Measurements from ENCODE around the gene ZDHHC13. TPM values are rescaled to one million over a fixed set of nuclear protein-coding genes. Genes with fewer than 3 reads are reported as not detected.

Gene ZDHHC13
- total RNA-seq, 1 experiment from 2014 or later: 20.9 TPM

DNA sequence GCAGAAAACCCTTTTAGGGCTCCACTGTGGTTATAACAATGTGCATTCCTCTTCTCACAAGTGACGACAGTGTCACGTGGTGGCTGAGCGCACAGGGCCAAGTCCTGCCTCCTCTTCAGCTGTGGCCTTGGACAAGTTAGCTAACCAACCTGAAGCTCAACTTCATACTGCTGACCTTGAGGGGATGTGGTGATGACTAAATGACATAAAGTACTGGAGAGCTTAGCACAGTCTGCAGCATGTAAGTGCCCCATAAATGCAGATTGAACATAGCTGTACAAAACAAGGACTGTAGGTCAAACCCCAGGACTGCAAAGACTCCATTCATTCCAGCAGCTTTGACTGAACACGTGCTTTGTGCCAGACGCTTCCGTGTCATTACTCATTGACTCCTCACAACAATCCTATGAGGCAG is 36.4 kb upstream of the ZDHHC13 start (continued):
- TF ChIP-seq, protein P1, sequence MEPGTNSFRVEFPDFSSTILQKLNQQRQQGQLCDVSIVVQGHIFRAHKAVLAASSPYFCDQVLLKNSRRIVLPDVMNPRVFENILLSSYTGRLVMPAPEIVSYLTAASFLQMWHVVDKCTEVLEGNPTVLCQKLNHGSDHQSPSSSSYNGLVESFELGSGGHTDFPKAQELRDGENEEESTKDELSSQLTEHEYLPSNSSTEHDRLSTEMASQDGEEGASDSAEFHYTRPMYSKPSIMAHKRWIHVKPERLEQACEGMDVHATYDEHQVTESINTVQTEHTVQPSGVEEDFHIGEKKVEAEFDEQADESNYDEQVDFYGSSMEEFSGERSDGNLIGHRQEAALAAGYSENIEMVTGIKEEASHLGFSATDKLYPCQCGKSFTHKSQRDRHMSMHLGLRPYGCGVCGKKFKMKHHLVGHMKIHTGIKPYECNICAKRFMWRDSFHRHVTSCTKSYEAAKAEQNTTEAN (CRISPR knock-in tag; IDR thresholded peaks at IDR 0.05): no peak

- ChIA-PET POLR2A (interaction anchor here (0.5 kb wide), 1 partner anchor 191 kb away, joined by 3 read pairs; no protein-coding TSS in a partner anchor), CTCF (interaction anchor here (0.5 to 0.6 kb wide), 2 partner anchors 11 to 327 kb away, joined by 3 read pairs; no protein-coding TSS in a partner anchor)
- peaks cover 4% of the 10 kb centered on the region for H3K27me3 Mint-ChIP-seq (ENCODE audit: low read depth)
- no peak overlapping the region for H3K4me3 Mint-ChIP-seq
- no peak overlapping the region for H3K27ac Mint-ChIP-seq
- peaks cover 10% of the 10 kb centered on the region for H3K9me3 Mint-ChIP-seq
- no peak for DNase-seq (ENCODE audit: low spot score)
- no peak for TF ChIP-seq CREB1 (CRISPR knock-in tag; IDR thresholded peaks at IDR 0.05)
- TF ChIP-seq, protein P2, sequence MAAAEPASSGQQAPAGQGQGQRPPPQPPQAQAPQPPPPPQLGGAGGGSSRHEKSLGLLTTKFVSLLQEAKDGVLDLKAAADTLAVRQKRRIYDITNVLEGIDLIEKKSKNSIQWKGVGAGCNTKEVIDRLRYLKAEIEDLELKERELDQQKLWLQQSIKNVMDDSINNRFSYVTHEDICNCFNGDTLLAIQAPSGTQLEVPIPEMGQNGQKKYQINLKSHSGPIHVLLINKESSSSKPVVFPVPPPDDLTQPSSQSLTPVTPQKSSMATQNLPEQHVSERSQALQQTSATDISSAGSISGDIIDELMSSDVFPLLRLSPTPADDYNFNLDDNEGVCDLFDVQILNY (CRISPR knock-in tag; IDR thresholded peaks at IDR 0.05): no peak
- TF ChIP-seq GRHL2 (CRISPR knock-in tag; IDR thresholded peaks at IDR 0.05; ENCODE audit: insufficient replicate concordance, severe bottlenecking): no peak
- TF ChIP-seq, protein P3, sequence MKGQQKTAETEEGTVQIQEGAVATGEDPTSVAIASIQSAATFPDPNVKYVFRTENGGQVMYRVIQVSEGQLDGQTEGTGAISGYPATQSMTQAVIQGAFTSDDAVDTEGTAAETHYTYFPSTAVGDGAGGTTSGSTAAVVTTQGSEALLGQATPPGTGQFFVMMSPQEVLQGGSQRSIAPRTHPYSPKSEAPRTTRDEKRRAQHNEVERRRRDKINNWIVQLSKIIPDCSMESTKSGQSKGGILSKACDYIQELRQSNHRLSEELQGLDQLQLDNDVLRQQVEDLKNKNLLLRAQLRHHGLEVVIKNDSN (CRISPR knock-in tag; IDR thresholded peaks at IDR 0.05): no peak
- TF ChIP-seq JAZF1 (CRISPR knock-in tag; IDR thresholded peaks at IDR 0.05): no peak
- TF ChIP-seq TEAD1 (CRISPR knock-in tag; IDR thresholded peaks at IDR 0.05): no peak
- TF ChIP-seq, protein P4, sequence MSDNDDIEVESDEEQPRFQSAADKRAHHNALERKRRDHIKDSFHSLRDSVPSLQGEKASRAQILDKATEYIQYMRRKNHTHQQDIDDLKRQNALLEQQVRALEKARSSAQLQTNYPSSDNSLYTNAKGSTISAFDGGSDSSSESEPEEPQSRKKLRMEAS (CRISPR knock-in tag; IDR thresholded peaks at IDR 0.05): no peak
- TF ChIP-seq E2F4 (CRISPR knock-in tag; IDR thresholded peaks at IDR 0.05; ENCODE audit: borderline replicate concordance, low read depth): no peak
- TF ChIP-seq SMAD4 (CRISPR knock-in tag; IDR thresholded peaks at IDR 0.05): no peak
- no peak for TF ChIP-seq ZNF121 (CRISPR knock-in tag; IDR thresholded peaks at IDR 0.05)
- TF ChIP-seq OVOL2 (CRISPR knock-in tag; IDR thresholded peaks at IDR 0.05; ENCODE audit: borderline replicate concordance): no peak
- no peak for TF ChIP-seq ZNF317 (CRISPR knock-in tag; IDR thresholded peaks at IDR 0.05; ENCODE audit: borderline replicate concordance, low read depth)
- TF ChIP-seq EMX1 (CRISPR knock-in tag; IDR thresholded peaks at IDR 0.05): no peak
- TF ChIP-seq ATF6 (CRISPR knock-in tag; IDR thresholded peaks at IDR 0.05): no peak
- no peak for TF ChIP-seq ZNF416 (CRISPR knock-in tag; IDR thresholded peaks at IDR 0.05)
- TF ChIP-seq KAT7 (CRISPR knock-in tag; IDR thresholded peaks at IDR 0.05; ENCODE audit: borderline replicate concordance): no peak
- no peak for TF ChIP-seq NR1H2 (CRISPR knock-in tag; IDR thresholded peaks at IDR 0.05)
- no peak for TF ChIP-seq MXD4 (CRISPR knock-in tag; IDR thresholded peaks at IDR 0.05; ENCODE audit: borderline replicate concordance)
- TF ChIP-seq, protein P5, sequence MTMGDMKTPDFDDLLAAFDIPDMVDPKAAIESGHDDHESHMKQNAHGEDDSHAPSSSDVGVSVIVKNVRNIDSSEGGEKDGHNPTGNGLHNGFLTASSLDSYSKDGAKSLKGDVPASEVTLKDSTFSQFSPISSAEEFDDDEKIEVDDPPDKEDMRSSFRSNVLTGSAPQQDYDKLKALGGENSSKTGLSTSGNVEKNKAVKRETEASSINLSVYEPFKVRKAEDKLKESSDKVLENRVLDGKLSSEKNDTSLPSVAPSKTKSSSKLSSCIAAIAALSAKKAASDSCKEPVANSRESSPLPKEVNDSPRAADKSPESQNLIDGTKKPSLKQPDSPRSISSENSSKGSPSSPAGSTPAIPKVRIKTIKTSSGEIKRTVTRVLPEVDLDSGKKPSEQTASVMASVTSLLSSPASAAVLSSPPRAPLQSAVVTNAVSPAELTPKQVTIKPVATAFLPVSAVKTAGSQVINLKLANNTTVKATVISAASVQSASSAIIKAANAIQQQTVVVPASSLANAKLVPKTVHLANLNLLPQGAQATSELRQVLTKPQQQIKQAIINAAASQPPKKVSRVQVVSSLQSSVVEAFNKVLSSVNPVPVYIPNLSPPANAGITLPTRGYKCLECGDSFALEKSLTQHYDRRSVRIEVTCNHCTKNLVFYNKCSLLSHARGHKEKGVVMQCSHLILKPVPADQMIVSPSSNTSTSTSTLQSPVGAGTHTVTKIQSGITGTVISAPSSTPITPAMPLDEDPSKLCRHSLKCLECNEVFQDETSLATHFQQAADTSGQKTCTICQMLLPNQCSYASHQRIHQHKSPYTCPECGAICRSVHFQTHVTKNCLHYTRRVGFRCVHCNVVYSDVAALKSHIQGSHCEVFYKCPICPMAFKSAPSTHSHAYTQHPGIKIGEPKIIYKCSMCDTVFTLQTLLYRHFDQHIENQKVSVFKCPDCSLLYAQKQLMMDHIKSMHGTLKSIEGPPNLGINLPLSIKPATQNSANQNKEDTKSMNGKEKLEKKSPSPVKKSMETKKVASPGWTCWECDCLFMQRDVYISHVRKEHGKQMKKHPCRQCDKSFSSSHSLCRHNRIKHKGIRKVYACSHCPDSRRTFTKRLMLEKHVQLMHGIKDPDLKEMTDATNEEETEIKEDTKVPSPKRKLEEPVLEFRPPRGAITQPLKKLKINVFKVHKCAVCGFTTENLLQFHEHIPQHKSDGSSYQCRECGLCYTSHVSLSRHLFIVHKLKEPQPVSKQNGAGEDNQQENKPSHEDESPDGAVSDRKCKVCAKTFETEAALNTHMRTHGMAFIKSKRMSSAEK (CRISPR knock-in tag; IDR thresholded peaks at IDR 0.05; ENCODE audit: borderline replicate concordance): no peak
- no peak for TF ChIP-seq HMGA2 (CRISPR knock-in tag; IDR thresholded peaks at IDR 0.05)
- H3K4me1 Mint-ChIP-seq: no peaks in the 10 kb centered on the region
- ATAC-seq: no peak
- no peaks in the 10 kb centered on the region for H3K36me3 Mint-ChIP-seq
Measured at GRCh38 chr11:19083166-19083565, 33.8 kb upstream of the ZDHHC13 start.

All from WTC11 (cell line).